Measurements from ENCODE around the gene KIF19.
A peak's percentile ranks its signal among the peaks of the same experiment; 100 is the strongest.

Gene KIF19

GRCh38 chr17:74305865-74306654, 20.0 kb upstream of the KIF19 start:
- no peak overlapping the region for H3K27ac ChIP-seq
- no peak for TF ChIP-seq ZFX (IDR thresholded peaks at IDR 0.05; ENCODE audit: borderline replicate concordance)
- TF ChIP-seq CTCF (IDR thresholded peaks at IDR 0.05): peak; percentile 19; the same call in 1 of the 2 replicates

- TF ChIP-seq ZFX (IDR thresholded peaks at IDR 0.05; ENCODE audit: borderline replicate concordance) (no peak), CTCF (IDR thresholded peaks at IDR 0.05) (no peak)
- H3K27ac ChIP-seq: no peak overlapping the region
These were observed 17.8 kb upstream of the KIF19 start for GRCh38 chr17:74307984-74308773.

GRCh38 chr17:74309902-74310301, 16.1 kb upstream of the KIF19 start:
- H3K27ac ChIP-seq: no peak overlapping the region
- TF ChIP-seq ZFX (IDR thresholded peaks at IDR 0.05; ENCODE audit: borderline replicate concordance): no peak

- no peak overlapping the region for H3K27ac ChIP-seq
- no peak for TF ChIP-seq ZFX (IDR thresholded peaks at IDR 0.05; ENCODE audit: borderline replicate concordance)
- TF ChIP-seq CTCF (IDR thresholded peaks at IDR 0.05): no peak
These were observed 11.1 kb upstream of the KIF19 start for GRCh38 chr17:74314877-74315276.

- TF ChIP-seq CTCF (IDR thresholded peaks at IDR 0.05) (no peak), ZFX (IDR thresholded peaks at IDR 0.05; ENCODE audit: borderline replicate concordance) (no peak)
- no peak overlapping the region for H3K27ac ChIP-seq
These were observed 9.8 kb upstream of the KIF19 start for GRCh38 chr17:74316220-74316619.

- no peak overlapping the region for H3K27ac ChIP-seq
- TF ChIP-seq CTCF (IDR thresholded peaks at IDR 0.05): no peak
These were observed 9.0 kb upstream of the KIF19 start for GRCh38 chr17:74317071-74317470.

- H3K27ac ChIP-seq: no peak overlapping the region
- TF ChIP-seq CTCF (IDR thresholded peaks at IDR 0.05): no peak
- TF ChIP-seq ZFX (IDR thresholded peaks at IDR 0.05; ENCODE audit: borderline replicate concordance): no peak
These were observed 7.6 kb upstream of the KIF19 start for GRCh38 chr17:74318391-74318790.
